T-cell (primary cell): ENCODE results near the gene PCYT2. TPM values are rescaled to one million over a fixed set of nuclear protein-coding genes. Genes with fewer than 3 reads are reported as not detected.

Experiments
- ATAC-seq, 4 experiments: fragments of 200-7000 bp in 3 of 4; fragments of 150-1000 bp in 1 of 4; cut with Tn5 transposase; replicated peaks in 1 of 4; 1 replicate in 3 of 4; 2 replicates in 1 of 4; pipeline ENCODE4 v1.10.0; 2021; ENCODE audit warnings: moderate library complexity in 3 of 4, mild to moderate bottlenecking in 2 of 4, moderate number of reproducible peaks in 1 of 4
- CTCF ChIA-PET, 2 donors: fragments of 300-600 bp; sonication (Branson Sonifier 250); formaldehyde crosslinking; loops; one replicate each; lab custom pipeline; 2022; ENCODE audit warnings: antibody characterized with exemption in 2 of 2; lab: Charles Lee
- POLR2A ChIA-PET, 2 donors: fragments of 300-600 bp; sonication (Branson Sonifier 250); formaldehyde crosslinking; loops; one replicate each; lab custom pipeline; 2022; ENCODE audit warnings: antibody characterized with exemption in 2 of 2; lab: Charles Lee
- DNase-seq, 35 experiments: peaks; one replicate each; pipeline versions ENCODE4 v3.0.0 to v3.0.0-alpha.2; 2013 to 2023
- H3K27ac ChIP-seq: one replicate; pipeline ENCODE4 v1.5.1; 2013; ENCODE audit warnings: low read length
- H3K27me3 ChIP-seq, 2 experiments: replicated peaks in 1 of 2; 1 replicate in 1 of 2; 2 replicates in 1 of 2; pipeline versions ENCODE4 v1.6.1 to v1.7.0; 2013; ENCODE audit warnings: low read length in 1 of 2, mixed read lengths in 1 of 2; ENCODE audit not compliant: control insufficient read depth in 2 of 2, insufficient read depth in 2 of 2; ENCODE audit errors: extremely low read depth in 1 of 2
- H3K36me3 ChIP-seq, 2 donors: 1 replicate in 1 of 2; 2 replicates in 1 of 2; pipeline versions ENCODE4 v1.6.1 to v1.7.0; 2013; ENCODE audit warnings: low read length in 1 of 2; ENCODE audit not compliant: control insufficient read depth in 2 of 2, insufficient read depth in 1 of 2; ENCODE audit errors: extremely low read depth in 1 of 2
- H3K4me1 ChIP-seq, 2 experiments: 1 replicate in 1 of 2; 2 replicates in 1 of 2; pipeline versions ENCODE4 v1.6.1 to v1.7.0; 2013; ENCODE audit warnings: low read length in 2 of 2, mixed read lengths in 1 of 2; ENCODE audit not compliant: insufficient read depth in 2 of 2, control insufficient read depth in 1 of 2; ENCODE audit errors: extremely low read depth in 1 of 2
- H3K4me3 ChIP-seq, 2 donors: 1 replicate in 1 of 2; 2 replicates in 1 of 2; pipeline versions ENCODE4 v1.5.1 to v1.7.0; 2013; ENCODE audit warnings: mild to moderate bottlenecking in 2 of 2, low read length in 1 of 2, moderate library complexity in 1 of 2; ENCODE audit not compliant: control insufficient read depth in 1 of 2; ENCODE audit errors: extremely low read depth in 1 of 2
- H3K9me3 ChIP-seq: 2 replicates; pipeline ENCODE4 v1.7.0; 2013
- H3K27ac Mint-ChIP-seq, 2 donors: one replicate each; pipeline ENCODE4 v1.8.0; 2020 to 2021; ENCODE audit warnings: mild to moderate bottlenecking in 2 of 2, mixed read lengths in 2 of 2
- H3K27me3 Mint-ChIP-seq, 2 donors: one replicate each; pipeline ENCODE4 v1.8.0; 2021 to 2022; ENCODE audit warnings: mixed read lengths in 2 of 2
- H3K36me3 Mint-ChIP-seq: one replicate; pipeline ENCODE4 v1.8.0; 2021; ENCODE audit warnings: mixed read lengths
- H3K4me1 Mint-ChIP-seq, 3 donors: one replicate each; pipeline ENCODE4 v1.8.0; 2020 to 2022; ENCODE audit warnings: mixed read lengths in 3 of 3, mild to moderate bottlenecking in 1 of 3
- H3K4me3 Mint-ChIP-seq, 3 donors: one replicate each; pipeline ENCODE4 v1.8.0; 2020 to 2022; ENCODE audit warnings: mild to moderate bottlenecking in 3 of 3, mixed read lengths in 3 of 3, moderate library complexity in 3 of 3
- H3K9me3 Mint-ChIP-seq, 3 donors: one replicate each; pipeline ENCODE4 v1.8.0; 2020 to 2022; ENCODE audit warnings: mixed read lengths in 3 of 3
- WGBS: methylation state at CpG from one replicate; pipeline ENCODE4 v1.1.5; 2013; ENCODE audit warnings: missing lambda C conversion rate; ENCODE audit not compliant: insufficient coverage; 5-methylcytosine and 5-hydroxymethylcytosine counted together
- total RNA-seq, 35 experiments: library from RNA in 6 of 35; stranded (reverse) in 6 of 35; fragments of 120-200 nt in 1 of 35; gene quantifications; one replicate each; pipeline versions ENCODE4 v1.2.1 to v1.2.4 and lab custom pipeline; 2013 to 2026

Gene PCYT2
- total RNA-seq, 5 donors from 2014 or later (not counting 1 experiment from before 2014, with no cell fraction given): 24.5 to 55.2 (median 48.2) TPM

DNA sequence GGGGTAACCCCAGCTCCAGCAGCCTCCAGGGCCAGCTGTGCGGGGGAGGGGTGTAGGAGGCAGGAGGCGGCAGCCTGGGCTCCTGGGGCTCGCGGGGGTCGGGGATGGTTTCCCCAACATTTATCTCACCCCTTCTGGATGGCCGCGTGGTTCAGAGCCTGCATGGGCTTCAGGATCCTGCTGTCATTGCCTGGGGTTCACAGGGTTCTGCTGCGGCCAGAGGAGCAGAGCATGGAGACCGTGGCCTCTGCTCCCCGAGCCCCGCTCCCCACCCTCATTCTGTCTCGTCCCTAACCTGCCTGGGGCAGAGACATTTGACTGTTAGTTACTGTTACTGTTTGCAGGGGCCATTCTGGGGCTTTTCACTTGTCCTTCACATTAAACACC is 31.0 kb upstream of the PCYT2 start:
- Mint-ChIP-seq H3K9me3 (no peaks in the 10 kb centered on the region), H3K36me3 (no peaks in the 10 kb centered on the region), H3K4me1 (peaks cover 3 to 5% (median 5%) of the 10 kb centered on the region in 3 donors), H3K4me3 (no peak overlapping the region), H3K27ac (no peak overlapping the region), H3K27me3 (peaks cover 0 to 9% of the 10 kb centered on the region in 2 donors)
- H3K27me3 ChIP-seq: peaks cover 0 to 54% of the 10 kb centered on the region in 2 experiments
- DNase-seq (no peak), ATAC-seq (no peak)
- H3K4me3 ChIP-seq: no peak overlapping the region
- H3K9me3 ChIP-seq: no peaks in the 10 kb centered on the region
- ChIA-PET CTCF (no interaction called here), POLR2A (no interaction called here)
- no peak overlapping the region for H3K27ac ChIP-seq
- no peaks in the 10 kb centered on the region for H3K36me3 ChIP-seq
- WGBS: 70% methylated on average over 7 of the region's 12 CpGs
- H3K4me1 ChIP-seq: peaks cover 0 to 9% of the 10 kb centered on the region in 2 experiments

DNA sequence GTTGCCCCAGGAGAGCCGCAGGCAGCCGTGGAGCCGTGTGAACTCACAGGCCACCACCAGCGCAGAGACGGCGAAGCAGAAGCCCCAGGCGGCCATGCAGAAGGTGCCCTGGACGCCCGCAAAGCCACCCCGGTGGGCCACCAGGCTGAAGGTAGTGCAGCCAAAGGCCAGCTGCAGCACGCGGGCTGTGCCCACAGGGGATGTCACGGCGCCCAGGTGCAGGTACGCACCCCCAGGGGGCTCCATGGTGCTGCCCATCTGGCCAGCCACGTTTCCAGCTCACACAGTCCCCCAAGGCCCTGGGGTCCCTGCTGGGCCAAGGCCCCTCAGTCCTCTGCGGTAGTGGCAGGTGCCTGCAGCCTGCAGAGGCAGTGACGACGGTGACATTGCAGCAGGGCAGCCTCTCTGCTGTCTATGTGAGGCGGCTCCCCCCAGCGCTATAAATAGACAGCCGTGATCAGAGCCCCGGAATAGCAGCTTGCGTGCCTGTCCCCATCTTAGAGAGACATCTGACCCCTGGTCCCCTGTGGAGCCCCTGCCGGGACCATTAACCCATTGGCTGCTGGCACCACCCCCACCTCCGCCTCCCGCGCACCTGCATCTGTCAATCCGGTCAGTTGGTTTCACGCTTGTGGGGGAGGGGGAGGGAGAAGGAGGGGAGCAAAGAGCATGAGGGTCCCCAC is 30.4 kb upstream of the PCYT2 start:
- Mint-ChIP-seq H3K36me3 (no peaks in the 10 kb centered on the region), H3K4me1 (peaks cover 3 to 5% (median 5%) of the 10 kb centered on the region in 3 donors), H3K27ac (no peak overlapping the region), H3K4me3 (no peak overlapping the region), H3K27me3 (peaks cover 0 to 7% of the 10 kb centered on the region in 2 donors), H3K9me3 (no peaks in the 10 kb centered on the region)
- peaks cover 0 to 57% of the 10 kb centered on the region in 2 experiments for H3K27me3 ChIP-seq
- no peak overlapping the region for H3K4me3 ChIP-seq
- ChIA-PET CTCF (no interaction called here), POLR2A (no interaction called here)
- no peaks in the 10 kb centered on the region for H3K36me3 ChIP-seq
- H3K27ac ChIP-seq: no peak overlapping the region
- ATAC-seq (no peak), DNase-seq (no peak)
- WGBS: 62% methylated on average over 24 of the region's 30 CpGs
- H3K4me1 ChIP-seq: peaks cover 3 to 13% of the 10 kb centered on the region in 2 experiments
- H3K9me3 ChIP-seq: no peaks in the 10 kb centered on the region

DNA sequence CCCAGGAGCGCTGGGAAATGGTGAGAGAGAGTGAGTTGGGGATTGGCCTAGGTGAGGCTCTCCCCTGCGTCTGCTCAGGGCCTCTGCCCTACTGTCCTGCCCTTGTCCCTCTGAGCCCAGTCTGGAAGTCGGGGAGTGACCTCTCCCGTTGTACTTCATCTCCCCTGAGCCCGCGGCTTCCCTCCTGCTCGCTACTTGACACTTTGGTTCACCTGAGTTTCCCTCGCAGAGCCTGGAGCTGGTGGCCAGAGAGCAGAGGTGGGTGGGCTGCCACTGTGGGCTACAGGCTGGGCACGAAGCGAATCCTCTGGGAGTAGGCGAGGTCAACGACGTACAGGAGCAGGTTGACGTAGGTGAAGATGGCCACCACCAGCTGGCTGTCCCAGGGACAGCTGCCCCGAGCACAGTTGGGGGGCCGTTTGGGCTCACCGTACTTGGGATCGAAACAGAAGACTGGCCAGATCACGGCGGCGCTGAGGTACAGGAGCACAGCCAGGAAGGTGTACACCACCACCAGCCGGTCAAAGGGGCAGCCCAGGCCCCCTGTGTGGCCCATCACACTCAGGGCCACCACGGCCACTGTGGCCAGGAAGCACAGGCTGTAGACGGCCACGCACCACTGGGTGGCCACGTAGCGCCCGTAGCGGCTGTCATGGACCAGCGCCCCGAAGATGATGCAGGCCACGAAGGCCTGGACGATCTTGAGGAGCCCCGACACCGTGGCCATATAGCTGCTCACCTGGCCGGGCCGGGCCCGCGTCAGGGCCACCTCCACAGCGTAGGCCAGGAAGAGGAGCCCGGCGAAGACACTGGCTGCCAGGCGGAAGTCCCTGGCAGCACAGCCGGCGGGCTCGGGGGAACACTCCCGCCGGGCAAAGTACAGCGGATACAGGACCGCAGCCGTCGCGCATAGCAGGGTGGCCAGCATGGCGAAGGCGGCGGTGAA is 29.6 kb upstream of the PCYT2 start:
- peaks cover 5 to 6% (median 5%) of the 10 kb centered on the region in 3 donors for H3K4me1 Mint-ChIP-seq
- H3K4me3 ChIP-seq: no peak overlapping the region
- peaks cover 4 to 16% of the 10 kb centered on the region in 2 experiments for H3K4me1 ChIP-seq
- POLR2A ChIA-PET: no interaction called here
- WGBS: 93% methylated on average over 56 of the region's 56 CpGs
- no peak overlapping the region for H3K4me3 Mint-ChIP-seq
- no peak overlapping the region for H3K27ac Mint-ChIP-seq
- H3K9me3 ChIP-seq: no peaks in the 10 kb centered on the region
- H3K27me3 Mint-ChIP-seq: peaks cover 0 to 7% of the 10 kb centered on the region in 2 donors
- no peak overlapping the region for H3K27ac ChIP-seq
- peaks cover 0 to 60% of the 10 kb centered on the region in 2 experiments for H3K27me3 ChIP-seq
- no peaks in the 10 kb centered on the region for H3K36me3 ChIP-seq
- H3K9me3 Mint-ChIP-seq: no peaks in the 10 kb centered on the region
- H3K36me3 Mint-ChIP-seq: no peaks in the 10 kb centered on the region
- DNase-seq (no peak), ATAC-seq (no peak)
- CTCF ChIA-PET: no interaction called here

DNA sequence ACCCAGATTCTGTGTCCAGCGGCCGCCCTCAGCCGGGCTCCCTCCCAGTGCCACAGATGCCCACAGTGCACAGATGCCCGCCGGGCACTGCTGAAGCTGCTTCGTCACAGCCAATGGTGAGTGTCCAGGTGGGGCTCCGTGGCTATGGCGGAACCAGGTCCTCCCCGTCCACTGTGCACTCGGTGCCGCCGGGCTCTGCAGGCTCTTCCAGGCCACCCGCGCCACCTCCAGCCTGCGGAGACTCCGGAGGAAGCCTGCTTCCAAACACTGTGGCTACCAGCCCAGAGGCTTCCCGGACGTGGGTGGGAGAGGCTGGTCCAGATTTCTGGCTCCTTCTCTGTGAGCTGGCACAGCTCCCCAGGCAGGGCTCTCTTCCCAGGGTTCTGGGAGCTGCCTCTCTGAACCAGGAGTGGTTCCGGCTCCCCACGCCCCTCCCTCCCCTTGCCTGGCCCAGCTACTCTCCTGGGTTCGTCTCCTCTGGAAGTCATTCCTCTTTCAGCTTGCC is 28.7 kb upstream of the PCYT2 start:
- peaks cover 0 to 7% of the 10 kb centered on the region in 2 donors for H3K27me3 Mint-ChIP-seq
- H3K9me3 Mint-ChIP-seq: no peaks in the 10 kb centered on the region
- Histone ChIP-seq H3K4me3 (no peak overlapping the region), H3K4me1 (peaks cover 4 to 16% of the 10 kb centered on the region in 2 experiments), H3K9me3 (no peaks in the 10 kb centered on the region), H3K36me3 (no peaks in the 10 kb centered on the region), H3K27ac (no peak overlapping the region), H3K27me3 (peaks cover 0 to 58% of the 10 kb centered on the region in 2 experiments)
- ChIA-PET CTCF (no interaction called here), POLR2A (interaction anchor here in 1 of 2 donors (0.6 kb wide), 1 partner anchor 620 kb away, joined by 5 read pairs; no protein-coding TSS in a partner anchor)
- peaks cover 5 to 7% (median 6%) of the 10 kb centered on the region in 3 donors for H3K4me1 Mint-ChIP-seq
- DNase-seq: no peak
- 94% methylated on average over 20 of the region's 21 CpGs for WGBS
- H3K4me3 Mint-ChIP-seq: no peak overlapping the region
- H3K36me3 Mint-ChIP-seq: no peaks in the 10 kb centered on the region
- no peak for ATAC-seq
- no peak overlapping the region for H3K27ac Mint-ChIP-seq

DNA sequence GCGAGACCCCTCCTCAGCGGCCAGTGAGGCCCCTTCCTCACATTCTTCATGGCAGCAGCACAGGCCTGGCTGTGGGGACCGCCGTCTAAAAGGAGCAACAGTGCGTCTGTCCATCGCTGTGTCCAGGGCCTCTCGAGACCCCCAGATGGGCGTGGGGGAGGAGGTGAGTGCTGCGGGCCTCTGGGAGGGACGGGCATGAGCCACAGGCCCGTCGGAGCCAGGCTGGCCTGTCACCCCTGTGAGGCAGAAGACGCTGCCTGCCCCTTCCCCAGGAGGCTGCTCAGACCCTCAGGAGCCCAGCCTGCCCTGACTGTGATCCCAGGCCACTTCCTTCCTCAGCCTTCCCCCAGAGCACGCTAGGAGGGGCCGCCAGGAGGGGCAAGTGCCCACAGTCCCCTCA is 28.0 kb upstream of the PCYT2 start:
- H3K27ac ChIP-seq: no peak overlapping the region
- no peak overlapping the region for H3K4me3 Mint-ChIP-seq
- no peaks in the 10 kb centered on the region for H3K9me3 ChIP-seq
- no peaks in the 10 kb centered on the region for H3K36me3 Mint-ChIP-seq
- H3K27ac Mint-ChIP-seq: no peak overlapping the region
- no peak overlapping the region for H3K4me3 ChIP-seq
- ChIA-PET POLR2A (no interaction called here), CTCF (no interaction called here)
- peaks cover 0 to 7% of the 10 kb centered on the region in 2 donors for H3K27me3 Mint-ChIP-seq
- peaks cover 5 to 7% (median 6%) of the 10 kb centered on the region in 3 donors for H3K4me1 Mint-ChIP-seq
- 55% methylated on average over 11 of the region's 15 CpGs for WGBS
- ATAC-seq: no peak
- H3K27me3 ChIP-seq: peaks cover 0 to 52% of the 10 kb centered on the region in 2 experiments
- no peak for DNase-seq
- H3K36me3 ChIP-seq: no peaks in the 10 kb centered on the region
- peaks cover 4 to 16% of the 10 kb centered on the region in 2 experiments for H3K4me1 ChIP-seq
- no peaks in the 10 kb centered on the region for H3K9me3 Mint-ChIP-seq

DNA sequence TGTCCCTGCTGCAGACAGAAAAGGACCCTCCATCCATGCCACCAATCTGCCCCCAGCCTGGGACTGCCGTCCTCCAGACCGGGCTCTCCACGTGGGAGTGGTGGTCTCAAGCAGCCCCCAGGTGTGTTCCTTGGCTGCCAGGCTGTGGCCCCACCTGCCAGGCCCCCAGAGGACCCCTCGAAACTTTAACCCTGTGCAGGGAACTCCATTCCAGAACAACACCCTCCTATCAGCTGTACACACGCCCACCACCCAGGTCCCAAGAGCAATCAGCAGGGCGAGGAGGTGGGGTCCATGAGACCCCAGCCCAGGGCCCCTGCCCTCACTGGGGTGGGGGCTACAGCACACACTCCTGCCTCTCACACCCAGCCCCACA is 24.5 kb upstream of the PCYT2 start:
- Mint-ChIP-seq H3K27ac (no peak overlapping the region), H3K27me3 (peaks cover 0 to 15% of the 10 kb centered on the region in 2 donors), H3K9me3 (no peaks in the 10 kb centered on the region), H3K36me3 (no peaks in the 10 kb centered on the region), H3K4me3 (peak overlapping the region; percentile 25 to 77 (median 53)), H3K4me1 (peaks cover 5 to 7% (median 6%) of the 10 kb centered on the region in 3 donors)
- WGBS: 92% methylated on average over 6 of the region's 6 CpGs
- ATAC-seq: no peak
- no peak for DNase-seq
- ChIA-PET CTCF (no interaction called here), POLR2A (no interaction called here)
- Histone ChIP-seq H3K27ac (no peak overlapping the region), H3K4me1 (peaks cover 4 to 16% of the 10 kb centered on the region in 2 experiments), H3K4me3 (no peak overlapping the region), H3K36me3 (peaks cover 0 to 4% of the 10 kb centered on the region in 2 donors), H3K9me3 (no peaks in the 10 kb centered on the region), H3K27me3 (peaks cover 0 to 54% of the 10 kb centered on the region in 2 experiments)
